LNCaP clone FGC (cell line): ENCODE measurements around the gene NID2.
A peak's percentile ranks its signal among the peaks of the same experiment; 100 is the strongest.

Experiments
- DNase-seq: peaks from one replicate; pipeline ENCODE4 v3.0.0-alpha.2; 2011; ENCODE audit warnings: low read depth
- H3K4me3 ChIP-seq: 2 replicates; pipeline ENCODE4 v1.5.1; 2011; ENCODE audit warnings: mild to moderate bottlenecking, low read depth, low read length, control low read depth
- TF ChIP-seq, protein P1 (sequence below): IDR thresholded peaks from 2 replicates; pipeline ENCODE4 v1.5.1; 2012; ENCODE audit warnings: mild to moderate bottlenecking; ENCODE audit not compliant: control insufficient read depth, insufficient read depth; ENCODE audit errors: extremely low read depth

The NID2 gene

GRCh38 chr14:52079239-52079959 lies 10.5 kb upstream of the NID2 start:
- no peak for DNase-seq
- TF ChIP-seq, protein P1, sequence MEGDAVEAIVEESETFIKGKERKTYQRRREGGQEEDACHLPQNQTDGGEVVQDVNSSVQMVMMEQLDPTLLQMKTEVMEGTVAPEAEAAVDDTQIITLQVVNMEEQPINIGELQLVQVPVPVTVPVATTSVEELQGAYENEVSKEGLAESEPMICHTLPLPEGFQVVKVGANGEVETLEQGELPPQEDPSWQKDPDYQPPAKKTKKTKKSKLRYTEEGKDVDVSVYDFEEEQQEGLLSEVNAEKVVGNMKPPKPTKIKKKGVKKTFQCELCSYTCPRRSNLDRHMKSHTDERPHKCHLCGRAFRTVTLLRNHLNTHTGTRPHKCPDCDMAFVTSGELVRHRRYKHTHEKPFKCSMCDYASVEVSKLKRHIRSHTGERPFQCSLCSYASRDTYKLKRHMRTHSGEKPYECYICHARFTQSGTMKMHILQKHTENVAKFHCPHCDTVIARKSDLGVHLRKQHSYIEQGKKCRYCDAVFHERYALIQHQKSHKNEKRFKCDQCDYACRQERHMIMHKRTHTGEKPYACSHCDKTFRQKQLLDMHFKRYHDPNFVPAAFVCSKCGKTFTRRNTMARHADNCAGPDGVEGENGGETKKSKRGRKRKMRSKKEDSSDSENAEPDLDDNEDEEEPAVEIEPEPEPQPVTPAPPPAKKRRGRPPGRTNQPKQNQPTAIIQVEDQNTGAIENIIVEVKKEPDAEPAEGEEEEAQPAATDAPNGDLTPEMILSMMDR, result no peak
- H3K4me3 ChIP-seq, result no peak overlapping the region

GRCh38 chr14:52078721-52079120 lies 9.9 kb upstream of the NID2 start:
- H3K4me3 ChIP-seq, result no peak overlapping the region
- no peak for DNase-seq
- TF ChIP-seq, protein P1, result no peak

DNA sequence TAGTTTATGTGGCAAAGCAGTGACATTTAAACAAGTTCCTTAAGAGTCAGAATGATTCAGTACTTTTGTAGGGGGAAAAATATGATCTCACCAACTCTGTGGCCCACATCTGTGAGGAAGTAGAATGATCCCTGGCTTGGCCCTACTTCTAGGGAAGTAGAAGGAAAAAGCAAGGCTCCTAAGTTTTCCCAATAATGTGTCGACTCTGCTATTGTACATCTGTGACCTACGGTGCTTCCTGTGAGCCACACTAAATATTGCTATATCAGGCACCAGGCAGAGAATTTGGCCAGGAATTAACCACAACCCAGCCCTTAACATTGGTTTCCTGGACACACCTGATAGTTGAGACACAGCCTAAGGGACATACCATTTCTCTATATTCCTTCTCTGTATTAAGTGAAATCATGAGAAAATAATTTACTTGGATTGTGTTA lies 9.3 kb upstream of the NID2 start:
- no peak for DNase-seq
- no peak overlapping the region for H3K4me3 ChIP-seq
- TF ChIP-seq, protein P1, result no peak

- no peak overlapping the region for H3K4me3 ChIP-seq
- peak; percentile 8 for DNase-seq
- TF ChIP-seq, protein P1, result no peak
These were observed 8.6 kb upstream of the NID2 start for GRCh38 chr14:52077256-52077979.

- peak; percentile 47 for DNase-seq
- no peak overlapping the region for H3K4me3 ChIP-seq
- TF ChIP-seq, protein P1, result no peak
These were observed 7.5 kb upstream of the NID2 start for GRCh38 chr14:52076334-52076733.

DNA sequence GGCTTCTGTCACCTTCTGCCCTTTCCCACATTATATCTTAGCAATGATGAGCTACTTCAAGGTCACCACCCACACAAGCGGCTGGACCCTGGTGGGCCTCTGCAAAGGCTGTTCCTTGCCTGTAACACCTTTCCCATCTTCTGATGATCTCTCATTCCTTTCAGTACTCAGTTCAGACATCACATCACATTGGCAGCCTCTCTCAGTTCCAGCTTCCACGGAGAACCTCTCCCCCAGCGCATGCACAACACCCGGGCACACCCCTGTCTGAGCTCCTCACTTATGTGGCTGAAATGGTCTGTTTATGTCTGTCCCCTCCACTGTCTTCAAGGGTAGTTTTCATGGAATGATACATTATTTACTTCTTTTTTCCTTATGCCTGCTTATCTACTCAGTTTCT lies 6.5 kb upstream of the NID2 start:
- DNase-seq, result no peak
- no peak overlapping the region for H3K4me3 ChIP-seq
- TF ChIP-seq, protein P1, result no peak
